Hepatocyte (in vitro differentiated cells): ENCODE measurements around the gene PDP2. TPM values are rescaled to one million over a fixed set of nuclear protein-coding genes. Genes with fewer than 3 reads are reported as not detected.

ENCODE experiments used
- DNase-seq: peaks from one replicate; pipeline ENCODE4 v3.0.0-alpha.2; 2016; ENCODE audit warnings: low spot score
- H2AFZ ChIP-seq: fragments of 200-600 bp; sonication (generic); 2 replicates; pipeline ENCODE4 v1.6.0; 2016; ENCODE audit warnings: antibody characterized with exemption, mild to moderate bottlenecking
- H3K27ac ChIP-seq: fragments of 200-600 bp; sonication (generic); 2 replicates; pipeline ENCODE4 v1.5.1; 2016; ENCODE audit warnings: mild to moderate bottlenecking
- H3K27me3 ChIP-seq: fragments of 200-600 bp; sonication (generic); 2 replicates; pipeline ENCODE4 v1.6.1; 2016
- H3K36me3 ChIP-seq: fragments of 200-600 bp; sonication (generic); replicated peaks from 2 replicates; pipeline ENCODE4 v1.5.1; 2016; ENCODE audit warnings: low read depth; ENCODE audit not compliant: insufficient read depth
- H3K4me1 ChIP-seq: fragments of 200-600 bp; sonication (generic); 2 replicates; pipeline ENCODE4 v1.5.1; 2016; ENCODE audit warnings: mild to moderate bottlenecking, moderate library complexity; ENCODE audit not compliant: insufficient read depth
- H3K4me2 ChIP-seq: fragments of 200-600 bp; sonication (generic); 2 replicates; pipeline ENCODE4 v1.6.0; 2016
- H3K4me3 ChIP-seq: fragments of 200-600 bp; sonication (generic); 2 replicates; pipeline ENCODE4 v1.5.1; 2016; ENCODE audit warnings: mild to moderate bottlenecking
- H3K79me2 ChIP-seq: fragments of 200-600 bp; sonication (generic); 2 replicates; pipeline ENCODE4 v1.6.0; 2017; ENCODE audit warnings: mild to moderate bottlenecking
- H3K9me2 ChIP-seq: fragments of 200-600 bp; sonication (generic); replicated peaks from 2 replicates; pipeline ENCODE4 v1.6.0; 2017; ENCODE audit warnings: mild to moderate bottlenecking; ENCODE audit not compliant: insufficient read depth
- H3K9me3 ChIP-seq: fragments of 200-600 bp; sonication (generic); 2 replicates; pipeline ENCODE4 v1.5.1; 2016; ENCODE audit warnings: low read depth, mild to moderate bottlenecking
- H4K20me1 ChIP-seq: fragments of 200-600 bp; sonication (generic); 2 replicates; pipeline ENCODE4 v1.6.0; 2016; ENCODE audit warnings: mild to moderate bottlenecking; ENCODE audit not compliant: insufficient read depth, poor library complexity, severe bottlenecking
- EZH2 ChIP-seq: fragments of 200-600 bp; sonication (generic); IDR thresholded peaks from 2 replicates; pipeline ENCODE4 v1.6.1; 2016; ENCODE audit warnings: antibody characterized with exemption, mild to moderate bottlenecking, borderline replicate concordance
- EZH2phosphoT487 ChIP-seq: fragments of 200-600 bp; sonication (generic); IDR thresholded peaks from one replicate; pipeline ENCODE4 v1.6.1; 2018; ENCODE audit warnings: antibody characterized with exemption, mild to moderate bottlenecking, low read depth, moderate library complexity; ENCODE audit not compliant: unreplicated experiment, severe bottlenecking
- WGBS: methylation state at CpG from one replicate; pipeline ENCODE4 v1.1.6; 2016; ENCODE audit warnings: low lambda C conversion rate; ENCODE audit errors: missing lambda C conversion rate; 5-methylcytosine and 5-hydroxymethylcytosine counted together
- polyA plus RNA-seq: library from polyadenylated mRNA; unstranded; fragments of >200 nt; fragmentation: Nextera tagmentation; extraction: Ambion mirVana; gene quantifications from 2 replicates; pipeline ENCODE4 v1.2.1, GENCODE V29; 2016
- total RNA-seq: library from RNA; depleted of rRNA; stranded (reverse); fragments of >200 nt; gene quantifications from 2 replicates; pipeline ENCODE4 v1.2.3, GENCODE V29; 2014
- TF ChIP-seq, protein P1 (sequence below): fragments of 200-600 bp; sonication (generic); IDR thresholded peaks from 2 replicates; pipeline ENCODE4 v1.5.1; 2016; ENCODE audit warnings: antibody characterized with exemption, mild to moderate bottlenecking; ENCODE audit not compliant: poor library complexity

Gene PDP2
- total and polyA plus RNA-seq, 2 experiments from 2014 or later: 5.2 to 17.7 TPM

DNA sequence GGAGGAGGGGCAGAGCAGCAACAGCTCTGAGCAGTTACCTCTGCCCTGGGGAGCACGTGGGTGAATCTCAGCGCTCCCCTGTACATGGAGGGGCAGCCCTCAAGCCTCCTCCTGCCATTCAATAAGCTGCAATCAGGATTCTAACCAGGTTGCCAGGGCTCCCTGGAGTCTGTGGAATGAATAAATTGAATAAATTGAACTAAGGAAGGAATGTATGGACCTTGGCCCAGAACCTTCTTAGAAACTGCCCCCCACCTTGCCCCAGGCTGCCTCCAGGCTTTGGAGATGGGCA is 39.9 kb downstream of the PDP2 start:
- TF ChIP-seq, protein P1, sequence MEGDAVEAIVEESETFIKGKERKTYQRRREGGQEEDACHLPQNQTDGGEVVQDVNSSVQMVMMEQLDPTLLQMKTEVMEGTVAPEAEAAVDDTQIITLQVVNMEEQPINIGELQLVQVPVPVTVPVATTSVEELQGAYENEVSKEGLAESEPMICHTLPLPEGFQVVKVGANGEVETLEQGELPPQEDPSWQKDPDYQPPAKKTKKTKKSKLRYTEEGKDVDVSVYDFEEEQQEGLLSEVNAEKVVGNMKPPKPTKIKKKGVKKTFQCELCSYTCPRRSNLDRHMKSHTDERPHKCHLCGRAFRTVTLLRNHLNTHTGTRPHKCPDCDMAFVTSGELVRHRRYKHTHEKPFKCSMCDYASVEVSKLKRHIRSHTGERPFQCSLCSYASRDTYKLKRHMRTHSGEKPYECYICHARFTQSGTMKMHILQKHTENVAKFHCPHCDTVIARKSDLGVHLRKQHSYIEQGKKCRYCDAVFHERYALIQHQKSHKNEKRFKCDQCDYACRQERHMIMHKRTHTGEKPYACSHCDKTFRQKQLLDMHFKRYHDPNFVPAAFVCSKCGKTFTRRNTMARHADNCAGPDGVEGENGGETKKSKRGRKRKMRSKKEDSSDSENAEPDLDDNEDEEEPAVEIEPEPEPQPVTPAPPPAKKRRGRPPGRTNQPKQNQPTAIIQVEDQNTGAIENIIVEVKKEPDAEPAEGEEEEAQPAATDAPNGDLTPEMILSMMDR: no peak
- no peak for TF ChIP-seq EZH2
- TF ChIP-seq EZH2phosphoT487: no peak
- no peaks in the 10 kb centered on the region for H4K20me1 ChIP-seq
- 73% methylated on average over 2 of the region's 2 CpGs for WGBS
- peaks cover 3% of the 10 kb centered on the region for H3K4me1 ChIP-seq
- H3K36me3 ChIP-seq: no peaks in the 10 kb centered on the region
- no peak overlapping the region for H3K4me2 ChIP-seq
- no peak overlapping the region for H3K4me3 ChIP-seq
- no peaks in the 10 kb centered on the region for H3K79me2 ChIP-seq
- H3K9me3 ChIP-seq: no peaks in the 10 kb centered on the region
- H3K27ac ChIP-seq: no peak overlapping the region
- H3K27me3 ChIP-seq: peaks cover 11% of the 10 kb centered on the region
- no peaks in the 10 kb centered on the region for H3K9me2 ChIP-seq
- DNase-seq: no peak
- no peak overlapping the region for H2AFZ ChIP-seq

DNA sequence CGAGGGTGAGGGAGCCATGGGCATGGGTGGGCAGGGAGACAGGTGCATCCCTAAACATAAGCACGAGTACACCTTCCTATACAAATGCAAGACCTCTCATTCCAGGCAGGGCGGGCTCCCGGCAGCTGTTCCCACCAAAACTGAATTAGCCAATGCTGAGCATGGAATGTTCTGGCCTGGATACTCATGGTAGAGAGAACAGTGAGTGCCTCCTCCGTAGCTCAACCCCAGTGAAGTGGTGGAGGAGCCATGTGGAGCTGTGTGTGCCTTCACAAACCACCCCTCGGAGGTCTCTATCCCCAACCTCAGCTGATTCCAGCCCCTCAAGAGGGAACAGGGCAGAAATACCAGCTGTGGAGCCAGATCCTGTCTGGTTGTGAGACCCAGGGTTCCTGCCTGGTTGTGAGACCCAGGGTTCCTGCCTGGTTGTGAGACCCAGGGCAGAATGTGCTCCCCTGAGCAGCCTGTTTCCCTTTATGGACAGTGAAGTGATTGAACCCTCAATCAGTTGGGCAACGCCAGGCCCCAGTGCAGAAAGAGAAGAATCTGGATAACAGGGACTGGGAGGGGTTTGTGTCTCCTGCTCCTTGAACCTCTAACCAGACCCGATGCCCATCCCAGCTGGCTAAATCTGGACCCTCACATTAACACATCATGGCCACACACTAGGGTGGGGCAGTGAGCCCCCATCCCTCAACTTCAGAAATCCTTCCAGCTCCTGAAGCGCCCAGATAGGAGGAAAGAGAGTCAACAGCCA is 40.8 kb downstream of the PDP2 start:
- H3K9me2 ChIP-seq: no peaks in the 10 kb centered on the region
- peaks cover 20% of the 10 kb centered on the region for H3K27me3 ChIP-seq
- no peak overlapping the region for H3K4me3 ChIP-seq
- peaks cover 3% of the 10 kb centered on the region for H3K4me1 ChIP-seq
- H2AFZ ChIP-seq: no peak overlapping the region
- H3K27ac ChIP-seq: no peak overlapping the region
- no peak for DNase-seq
- 77% methylated on average over 9 of the region's 9 CpGs for WGBS
- no peaks in the 10 kb centered on the region for H3K9me3 ChIP-seq
- H3K4me2 ChIP-seq: no peak overlapping the region
- TF ChIP-seq EZH2phosphoT487: no peak
- TF ChIP-seq, protein P1: no peak
- TF ChIP-seq EZH2: no peak
- no peaks in the 10 kb centered on the region for H4K20me1 ChIP-seq
- no peaks in the 10 kb centered on the region for H3K36me3 ChIP-seq
- H3K79me2 ChIP-seq: no peaks in the 10 kb centered on the region

DNA sequence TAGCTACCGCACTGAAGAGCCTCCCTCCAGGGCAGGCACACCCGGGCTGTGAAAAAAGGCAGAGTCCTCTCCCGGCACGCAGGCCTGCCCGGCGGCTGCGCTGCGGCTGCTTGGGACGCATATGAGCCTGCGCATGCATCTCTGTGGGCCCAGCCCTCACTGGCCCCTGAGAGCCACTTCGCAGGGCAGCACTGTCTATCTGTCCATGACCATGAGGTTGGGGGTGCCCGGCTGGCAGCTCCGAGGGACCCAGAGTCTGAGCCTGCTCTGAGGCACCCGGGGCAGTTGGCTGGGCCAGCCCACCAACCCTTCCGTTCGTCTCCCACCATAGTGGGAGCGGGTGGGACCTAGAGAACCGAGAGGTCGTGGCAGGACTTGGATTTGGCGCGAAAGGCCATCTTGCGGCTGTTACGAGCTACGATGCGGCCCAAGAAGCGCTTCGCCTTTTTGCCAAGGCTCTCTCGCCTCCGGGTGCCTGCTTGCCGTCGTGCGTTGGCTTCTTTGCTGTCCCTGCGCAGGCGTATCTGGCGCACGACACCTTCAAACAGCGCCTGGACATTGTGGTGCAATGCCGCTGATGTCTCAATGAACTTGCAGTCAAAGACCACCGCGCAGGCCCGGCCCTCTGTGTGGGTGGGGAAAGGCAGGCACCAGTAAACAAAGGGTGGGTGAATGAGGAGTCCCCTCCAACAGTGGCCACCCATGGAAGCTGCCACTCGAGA is 41.6 kb downstream of the PDP2 start:
- H4K20me1 ChIP-seq: no peaks in the 10 kb centered on the region
- H3K9me3 ChIP-seq: no peaks in the 10 kb centered on the region
- H3K9me2 ChIP-seq: no peaks in the 10 kb centered on the region
- no peak overlapping the region for H3K27ac ChIP-seq
- no peak overlapping the region for H3K4me3 ChIP-seq
- no peak overlapping the region for H2AFZ ChIP-seq
- WGBS: 91% methylated on average over 41 of the region's 42 CpGs
- TF ChIP-seq, protein P1: no peak
- TF ChIP-seq EZH2phosphoT487 (no peak), EZH2 (no peak)
- H3K4me2 ChIP-seq: no peak overlapping the region
- no peaks in the 10 kb centered on the region for H3K36me3 ChIP-seq
- DNase-seq: no peak
- H3K79me2 ChIP-seq: no peaks in the 10 kb centered on the region
- peaks cover 24% of the 10 kb centered on the region for H3K27me3 ChIP-seq
- H3K4me1 ChIP-seq: peaks cover 3% of the 10 kb centered on the region
